ENCODE measurements around the gene DLG2. TPM values are rescaled to one million over a fixed set of nuclear protein-coding genes. Genes with fewer than 3 reads are reported as not detected.
A peak's percentile ranks its signal among the peaks of the same experiment; 100 is the strongest.

The DLG2 gene
- total and polyA plus RNA-seq, 7 donors = 0.60 to 25.8 (median 9.7) TPM; not detected in 1

DNA sequence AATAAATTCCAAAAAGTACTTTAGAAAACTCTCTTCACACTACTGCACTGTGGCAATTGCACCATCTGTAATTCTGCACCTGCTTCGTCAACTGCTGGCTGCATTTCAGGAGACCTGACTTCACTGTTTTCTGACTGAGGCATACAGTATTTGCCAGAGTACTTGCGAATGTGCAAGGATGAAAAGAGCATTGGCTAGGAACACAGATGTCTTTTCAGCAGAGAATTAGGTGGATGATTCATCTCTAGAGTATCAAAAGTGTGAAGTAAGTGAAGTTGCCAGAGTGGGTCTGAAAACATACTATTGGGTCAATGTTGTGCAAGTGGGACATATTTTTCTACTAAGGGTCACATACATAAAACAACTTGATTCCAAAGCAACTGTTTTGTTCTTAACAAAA, 1913.4 kb downstream of the DLG2 start:
- TF ChIP-seq POLR2AphosphoS5 (IDR thresholded peaks at IDR 0.05) (peak in 1 of 4 donors; percentile 21), POLR2A (IDR thresholded peaks at IDR 0.05) (no peak), EP300 (IDR thresholded peaks at IDR 0.05) (no peak)
- TF ChIP-seq, protein P1, sequence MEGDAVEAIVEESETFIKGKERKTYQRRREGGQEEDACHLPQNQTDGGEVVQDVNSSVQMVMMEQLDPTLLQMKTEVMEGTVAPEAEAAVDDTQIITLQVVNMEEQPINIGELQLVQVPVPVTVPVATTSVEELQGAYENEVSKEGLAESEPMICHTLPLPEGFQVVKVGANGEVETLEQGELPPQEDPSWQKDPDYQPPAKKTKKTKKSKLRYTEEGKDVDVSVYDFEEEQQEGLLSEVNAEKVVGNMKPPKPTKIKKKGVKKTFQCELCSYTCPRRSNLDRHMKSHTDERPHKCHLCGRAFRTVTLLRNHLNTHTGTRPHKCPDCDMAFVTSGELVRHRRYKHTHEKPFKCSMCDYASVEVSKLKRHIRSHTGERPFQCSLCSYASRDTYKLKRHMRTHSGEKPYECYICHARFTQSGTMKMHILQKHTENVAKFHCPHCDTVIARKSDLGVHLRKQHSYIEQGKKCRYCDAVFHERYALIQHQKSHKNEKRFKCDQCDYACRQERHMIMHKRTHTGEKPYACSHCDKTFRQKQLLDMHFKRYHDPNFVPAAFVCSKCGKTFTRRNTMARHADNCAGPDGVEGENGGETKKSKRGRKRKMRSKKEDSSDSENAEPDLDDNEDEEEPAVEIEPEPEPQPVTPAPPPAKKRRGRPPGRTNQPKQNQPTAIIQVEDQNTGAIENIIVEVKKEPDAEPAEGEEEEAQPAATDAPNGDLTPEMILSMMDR (IDR thresholded peaks at IDR 0.05) = no peak
- no peaks in the 10 kb centered on the region for H3K36me3 ChIP-seq
- intact Hi-C loops (cut with DNase I) = no loop called here
- no peak overlapping the region for H3K27ac ChIP-seq
- H3K4me3 ChIP-seq = no peak overlapping the region
- H3K27me3 ChIP-seq = no peaks in the 10 kb centered on the region
- peaks cover 0 to 12% (median 0%) of the 10 kb centered on the region in 4 donors for H3K4me1 ChIP-seq
- 82 to 84% methylated on average over 2 of the region's 2 CpGs for WGBS, 2 donors
- DNase-seq = no peak
- H3K9me3 ChIP-seq = no peaks in the 10 kb centered on the region

DNA sequence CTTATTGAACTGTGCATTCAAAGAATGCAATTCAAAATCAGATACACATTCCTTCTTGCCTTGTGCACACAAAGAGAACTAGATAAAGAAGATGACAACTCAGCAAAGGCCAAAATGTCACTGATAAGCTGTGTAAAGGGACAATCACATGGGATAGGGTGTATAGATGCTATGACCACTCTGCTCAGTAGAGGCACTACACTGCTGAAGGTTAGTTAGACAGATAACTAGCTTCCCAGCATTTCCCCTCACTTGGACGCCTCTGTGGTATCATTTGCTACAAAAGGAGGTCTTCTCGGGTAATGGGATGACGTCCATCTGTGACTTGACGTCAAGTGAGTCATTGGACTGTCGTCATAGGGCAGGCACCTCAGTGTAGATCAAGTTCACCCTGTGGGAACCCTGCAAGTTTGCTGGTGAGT, 1916.0 kb downstream of the DLG2 start:
- Histone ChIP-seq H3K9me3 (no peaks in the 10 kb centered on the region), H3K27me3 (no peaks in the 10 kb centered on the region), H3K36me3 (no peaks in the 10 kb centered on the region), H3K4me1 (peaks cover 0 to 12% (median 0%) of the 10 kb centered on the region in 4 donors), H3K27ac (no peak overlapping the region), H3K4me3 (no peak overlapping the region)
- no peak for DNase-seq
- WGBS, 2 donors = 80 to 86% methylated on average over 5 of the region's 5 CpGs
- TF ChIP-seq EP300 (IDR thresholded peaks at IDR 0.05) (no peak), POLR2AphosphoS5 (IDR thresholded peaks at IDR 0.05) (no peak), POLR2A (IDR thresholded peaks at IDR 0.05) (no peak)
- TF ChIP-seq, protein P1 (IDR thresholded peaks at IDR 0.05) = no peak
- intact Hi-C loops (cut with DNase I) = no loop called here

DNA sequence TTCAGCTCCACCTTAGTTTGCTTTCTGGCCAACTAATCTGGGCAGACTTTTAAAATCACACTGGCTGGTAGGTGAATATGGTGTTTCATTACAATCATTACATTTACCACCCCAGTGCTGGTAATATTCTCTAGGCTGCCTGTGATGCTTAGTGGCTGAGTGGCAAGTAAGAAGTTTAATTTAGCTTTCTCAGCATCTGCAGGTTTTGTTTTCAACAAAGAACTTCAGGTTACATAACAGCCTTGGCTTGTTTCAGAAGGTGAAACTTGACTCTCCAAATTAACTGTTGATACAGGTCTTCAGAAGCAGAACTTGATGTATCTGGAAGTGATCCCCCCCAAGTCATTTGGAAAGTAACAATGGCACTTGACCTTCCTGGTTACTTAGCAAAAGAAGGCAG, 1917.7 kb downstream of the DLG2 start:
- DNase-seq = no peak
- H3K4me3 ChIP-seq = no peak overlapping the region
- no peaks in the 10 kb centered on the region for H3K9me3 ChIP-seq
- peaks cover 0 to 12% (median 0%) of the 10 kb centered on the region in 4 donors for H3K4me1 ChIP-seq
- H3K27ac ChIP-seq = no peak overlapping the region
- TF ChIP-seq POLR2A (IDR thresholded peaks at IDR 0.05) = no peak
- TF ChIP-seq POLR2AphosphoS5 (IDR thresholded peaks at IDR 0.05) = no peak
- TF ChIP-seq, protein P1 (IDR thresholded peaks at IDR 0.05) = no peak
- no peak for TF ChIP-seq EP300 (IDR thresholded peaks at IDR 0.05)
- no peaks in the 10 kb centered on the region for H3K36me3 ChIP-seq
- H3K27me3 ChIP-seq = no peaks in the 10 kb centered on the region
- intact Hi-C loops (cut with DNase I) = no loop called here

DNA sequence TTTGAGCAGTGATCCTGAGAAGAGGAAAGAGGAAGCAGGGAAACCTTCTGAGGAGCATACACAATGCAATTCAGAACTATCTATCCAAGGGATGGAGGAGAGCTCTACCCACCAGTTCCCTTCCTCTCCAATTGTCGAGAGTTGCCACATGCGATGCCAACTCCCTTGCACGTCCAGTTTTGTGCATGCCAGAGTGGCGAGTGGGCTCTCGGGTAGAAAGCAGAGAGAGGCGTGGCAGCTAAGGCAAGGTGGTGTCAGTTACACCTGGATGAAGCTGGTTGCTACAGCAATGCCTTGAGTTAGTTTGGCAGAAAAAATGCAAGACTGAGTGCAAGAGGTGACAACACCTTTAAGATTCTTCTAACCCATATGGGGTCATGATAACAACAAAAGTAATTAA, 1920.6 kb downstream of the DLG2 start:
- intact Hi-C loops (cut with DNase I) = no loop called here
- Histone ChIP-seq H3K27me3 (no peaks in the 10 kb centered on the region), H3K4me1 (no peaks in the 10 kb centered on the region), H3K27ac (no peak overlapping the region), H3K9me3 (no peaks in the 10 kb centered on the region), H3K4me3 (no peak overlapping the region), H3K36me3 (no peaks in the 10 kb centered on the region)
- WGBS, 2 donors = 79 to 83% methylated on average over 6 of the region's 6 CpGs
- no peak for TF ChIP-seq POLR2AphosphoS5 (IDR thresholded peaks at IDR 0.05)
- TF ChIP-seq, protein P1 (IDR thresholded peaks at IDR 0.05) = no peak
- no peak for TF ChIP-seq POLR2A (IDR thresholded peaks at IDR 0.05)
- TF ChIP-seq EP300 (IDR thresholded peaks at IDR 0.05) = no peak
- DNase-seq = no peak

DNA sequence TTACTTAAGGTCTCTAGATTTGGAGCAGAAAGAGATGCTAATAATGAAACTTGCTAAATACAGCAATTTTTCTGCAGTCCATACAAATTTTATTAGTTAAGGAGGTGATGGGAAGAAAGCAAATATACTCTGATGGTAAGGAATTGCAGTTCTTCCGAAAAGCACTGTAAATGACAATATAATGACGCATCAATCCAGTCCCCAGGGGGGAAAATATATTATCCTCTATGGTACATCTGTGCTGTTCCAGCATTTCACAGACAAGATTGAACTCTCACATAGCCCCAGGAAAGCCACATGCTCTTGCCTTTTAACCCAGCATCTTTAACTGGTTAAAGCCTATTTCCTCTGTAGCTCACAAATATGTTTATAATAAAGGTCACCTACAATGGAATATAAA, 1924.3 kb downstream of the DLG2 start:
- Histone ChIP-seq H3K4me3 (no peak overlapping the region), H3K4me1 (no peaks in the 10 kb centered on the region), H3K9me3 (no peaks in the 10 kb centered on the region), H3K36me3 (no peaks in the 10 kb centered on the region), H3K27ac (no peak overlapping the region), H3K27me3 (no peaks in the 10 kb centered on the region)
- WGBS, 2 donors = 93 to 94% methylated on average over 2 of the region's 2 CpGs
- intact Hi-C loops (cut with DNase I) = no loop called here
- DNase-seq = no peak
- TF ChIP-seq POLR2A (IDR thresholded peaks at IDR 0.05) (no peak), POLR2AphosphoS5 (IDR thresholded peaks at IDR 0.05) (no peak), EP300 (IDR thresholded peaks at IDR 0.05) (no peak)
- TF ChIP-seq, protein P1 (IDR thresholded peaks at IDR 0.05) = no peak

Measured in sigmoid colon (tissue), 7 donors.